Globus pallidus (tissue), 1 donor: ENCODE results near the gene MARCHF2.

Source experiments
- DNase-seq: peaks from one replicate; pipeline ENCODE4 v3.0.0-alpha.2; 2015; ENCODE audit warnings: low spot score

MARCHF2 gene

GRCh38 chr19:8478598-8478997 lies 65.5 kb downstream of the MARCHF2 start:
- no peak for DNase-seq

- no peak for DNase-seq
These were observed 68.1 kb downstream of the MARCHF2 start for GRCh38 chr19:8481201-8481600.

- DNase-seq = no peak
These were observed 68.5 kb downstream of the MARCHF2 start for GRCh38 chr19:8481616-8482015.

- DNase-seq = no peak
These were observed 69.6 kb downstream of the MARCHF2 start for GRCh38 chr19:8482696-8483095.

GRCh38 chr19:8483165-8483564 lies 70.1 kb downstream of the MARCHF2 start:
- no peak for DNase-seq

GRCh38 chr19:8484331-8484894 lies 71.3 kb downstream of the MARCHF2 start:
- peak; percentile 60 for DNase-seq

- DNase-seq = no peak
These were observed 72.7 kb downstream of the MARCHF2 start for GRCh38 chr19:8485561-8486371.

- no peak for DNase-seq
These were observed 73.6 kb downstream of the MARCHF2 start for GRCh38 chr19:8486661-8487136.

GRCh38 chr19:8487137-8487851 lies 74.2 kb downstream of the MARCHF2 start:
- DNase-seq = peak; percentile 65

- DNase-seq = no peak
These were observed 75.3 kb downstream of the MARCHF2 start for GRCh38 chr19:8488365-8488764.
